IPS-18a (cell line): Measurements from ENCODE around the gene S100A12.

ENCODE experiments used
- H3K27ac ChIP-seq: one replicate; pipeline ENCODE4 v1.5.1; 2013; ENCODE audit warnings: low read length
- H3K27me3 ChIP-seq: one replicate; pipeline ENCODE4 v1.6.1; 2013; ENCODE audit warnings: mild to moderate bottlenecking, low read length; ENCODE audit not compliant: control insufficient read depth, insufficient read depth
- H3K36me3 ChIP-seq: one replicate; pipeline ENCODE4 v1.6.1; 2013; ENCODE audit warnings: low read depth, low read length; ENCODE audit not compliant: control insufficient read depth
- H3K4me1 ChIP-seq: one replicate; pipeline ENCODE4 v1.6.1; 2013; ENCODE audit warnings: low read depth, low read length; ENCODE audit not compliant: control insufficient read depth
- H3K4me3 ChIP-seq: one replicate; pipeline ENCODE4 v1.5.1; 2013; ENCODE audit warnings: low read length
- H3K9ac ChIP-seq: one replicate; pipeline ENCODE4 v1.6.1; 2013; ENCODE audit warnings: mild to moderate bottlenecking, low read length, moderate library complexity
- H3K9me3 ChIP-seq: one replicate; pipeline ENCODE4 v1.6.1; 2013; ENCODE audit warnings: low read depth, low read length; ENCODE audit not compliant: control insufficient read depth

S100A12 gene

DNA sequence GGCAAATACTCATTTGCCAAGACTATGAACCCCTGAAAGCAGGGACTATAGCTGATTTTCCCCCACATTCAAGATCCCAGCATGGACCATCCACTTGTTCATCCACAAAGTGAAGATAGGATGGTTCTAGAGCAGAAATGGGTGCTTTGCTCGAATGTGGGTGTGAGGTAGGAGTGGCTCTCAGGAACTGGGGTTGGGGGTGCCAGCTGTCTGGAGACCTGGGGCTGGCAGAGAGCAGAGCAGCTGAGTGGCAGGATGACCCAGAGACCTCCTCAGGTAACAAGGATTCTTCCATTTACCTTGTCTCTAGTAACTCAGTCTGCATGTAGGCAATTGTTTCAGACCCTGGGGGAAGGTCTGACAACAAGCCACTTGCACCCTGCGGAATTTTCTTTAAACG is 11.8 kb downstream of the S100A12 start:
- no peak overlapping the region for H3K9ac ChIP-seq
- no peaks in the 10 kb centered on the region for H3K9me3 ChIP-seq
- no peak overlapping the region for H3K4me3 ChIP-seq
- no peaks in the 10 kb centered on the region for H3K4me1 ChIP-seq
- H3K27me3 ChIP-seq: no peaks in the 10 kb centered on the region
- H3K27ac ChIP-seq: no peak overlapping the region
- H3K36me3 ChIP-seq: no peaks in the 10 kb centered on the region

DNA sequence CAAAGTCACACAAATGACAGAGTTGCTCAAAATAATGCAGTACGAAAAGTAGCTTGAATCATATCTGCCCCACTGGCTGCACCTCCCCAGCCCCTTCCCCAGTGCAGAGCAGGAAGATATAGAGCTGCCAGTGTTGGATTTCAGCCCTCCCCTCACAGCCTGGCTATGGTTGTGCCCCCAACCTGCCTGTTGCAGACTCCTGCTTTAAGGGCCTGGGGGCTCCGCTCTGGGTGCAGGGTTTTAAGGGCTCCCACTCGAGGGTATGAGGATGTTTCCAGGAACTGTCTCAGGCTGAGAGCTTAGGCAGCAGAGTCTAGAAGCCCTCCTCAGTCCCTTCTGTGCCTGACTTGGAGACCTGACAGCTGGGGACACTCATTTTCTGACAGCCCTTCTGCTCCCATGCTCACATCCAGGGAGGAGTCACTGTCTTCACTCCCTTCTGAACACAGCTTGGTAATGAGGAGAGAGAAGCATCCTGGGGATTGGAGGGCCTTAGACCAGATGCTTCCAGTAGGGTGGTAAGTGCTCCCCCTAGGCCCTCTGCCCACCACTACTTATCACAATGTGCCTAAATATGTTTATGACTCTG is 13.1 kb downstream of the S100A12 start:
- Histone ChIP-seq H3K4me3 (no peak overlapping the region), H3K9me3 (no peaks in the 10 kb centered on the region), H3K36me3 (no peaks in the 10 kb centered on the region), H3K27me3 (no peaks in the 10 kb centered on the region), H3K4me1 (no peaks in the 10 kb centered on the region), H3K27ac (no peak overlapping the region), H3K9ac (no peak overlapping the region)

DNA sequence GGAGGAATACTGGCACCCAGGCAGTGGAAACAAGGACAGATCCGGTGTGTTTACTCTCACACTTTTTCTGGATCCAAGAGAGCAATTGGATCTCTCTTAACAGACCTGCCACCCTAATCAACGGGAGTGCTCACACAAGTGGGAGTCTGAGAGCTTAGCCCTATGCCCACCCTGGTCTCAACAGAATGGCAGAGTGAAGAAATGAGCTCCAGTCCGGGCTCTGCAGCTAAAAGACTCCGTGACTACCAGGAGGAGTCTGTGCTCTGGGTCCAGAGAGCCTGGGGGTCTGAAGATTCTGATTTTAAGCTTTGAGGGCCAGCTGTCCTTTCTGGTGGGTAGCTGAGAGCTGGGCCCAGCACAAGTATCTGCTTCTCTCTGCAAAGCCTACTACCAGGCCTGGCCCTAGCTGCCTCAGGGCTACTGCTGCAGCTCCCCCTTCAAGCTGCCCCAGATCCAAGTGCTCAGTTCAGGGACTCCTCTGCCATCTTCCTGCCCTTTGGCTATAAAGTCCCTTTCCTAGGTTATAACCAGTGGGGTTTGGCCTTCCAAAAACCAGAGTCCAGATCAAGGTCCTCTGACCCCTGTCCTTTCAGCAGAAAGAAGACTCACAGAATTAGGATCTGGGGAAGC is 13.8 kb downstream of the S100A12 start:
- no peak overlapping the region for H3K27ac ChIP-seq
- no peaks in the 10 kb centered on the region for H3K36me3 ChIP-seq
- no peak overlapping the region for H3K4me3 ChIP-seq
- H3K9me3 ChIP-seq: no peaks in the 10 kb centered on the region
- H3K4me1 ChIP-seq: no peaks in the 10 kb centered on the region
- no peak overlapping the region for H3K9ac ChIP-seq
- H3K27me3 ChIP-seq: no peaks in the 10 kb centered on the region

DNA sequence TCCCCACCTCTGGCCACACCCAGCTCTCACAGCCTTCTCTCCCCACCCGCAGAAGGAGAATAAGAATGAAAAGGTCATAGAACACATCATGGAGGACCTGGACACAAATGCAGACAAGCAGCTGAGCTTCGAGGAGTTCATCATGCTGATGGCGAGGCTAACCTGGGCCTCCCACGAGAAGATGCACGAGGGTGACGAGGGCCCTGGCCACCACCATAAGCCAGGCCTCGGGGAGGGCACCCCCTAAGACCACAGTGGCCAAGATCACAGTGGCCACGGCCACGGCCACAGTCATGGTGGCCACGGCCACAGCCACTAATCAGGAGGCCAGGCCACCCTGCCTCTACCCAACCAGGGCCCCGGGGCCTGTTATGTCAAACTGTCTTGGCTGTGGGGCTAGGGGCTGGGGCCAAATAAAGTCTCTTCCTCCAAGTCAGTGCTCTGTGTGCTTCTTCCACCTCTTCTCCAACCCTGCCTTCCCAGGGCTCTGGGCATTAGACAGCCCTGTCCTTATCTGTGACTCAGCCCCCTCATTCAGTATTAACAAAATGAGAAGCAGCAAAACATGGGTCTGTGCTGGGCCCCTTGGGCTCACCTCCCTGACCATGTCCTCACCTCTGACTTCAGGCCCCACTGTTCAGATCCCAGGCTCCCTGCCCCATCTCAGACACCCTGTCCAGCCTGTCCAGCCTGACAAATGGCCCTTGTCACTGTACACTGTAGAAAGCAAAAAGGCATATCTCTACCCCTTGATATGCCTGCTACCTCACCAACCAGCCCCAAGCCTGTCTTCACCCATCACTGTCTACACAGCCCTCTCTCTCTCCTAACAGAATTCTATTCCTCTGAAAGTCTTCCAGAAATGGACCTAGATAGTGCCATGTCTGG is 14.6 kb downstream of the S100A12 start:
- Histone ChIP-seq H3K9ac (no peak overlapping the region), H3K27ac (no peak overlapping the region)

DNA sequence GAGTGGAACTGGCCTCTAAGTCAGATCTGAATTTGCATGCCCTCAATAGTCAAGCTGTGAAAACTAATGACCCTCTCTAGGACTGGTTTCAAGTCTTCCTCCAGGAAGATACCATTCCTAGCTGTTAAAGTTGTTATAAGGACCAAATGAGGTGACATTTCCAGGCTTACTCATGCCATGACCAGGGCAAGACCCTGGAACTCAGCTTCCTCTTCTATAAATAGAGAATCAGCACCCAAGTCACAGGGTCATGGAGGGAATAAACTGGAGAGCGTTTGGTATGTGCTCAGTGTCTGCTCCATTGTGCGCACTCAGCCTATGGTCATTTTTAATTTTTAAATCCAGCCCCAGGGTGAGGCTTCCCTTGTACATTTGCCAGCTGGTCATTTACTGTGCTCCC is 15.2 kb downstream of the S100A12 start:
- H3K27me3 ChIP-seq: no peaks in the 10 kb centered on the region
- H3K4me3 ChIP-seq: no peak overlapping the region
- no peaks in the 10 kb centered on the region for H3K36me3 ChIP-seq
- H3K27ac ChIP-seq: no peak overlapping the region
- H3K9ac ChIP-seq: no peak overlapping the region
- no peaks in the 10 kb centered on the region for H3K4me1 ChIP-seq
- no peaks in the 10 kb centered on the region for H3K9me3 ChIP-seq

More for the DNA sequence above, 14.6 kb downstream of the S100A12 start:
- Histone ChIP-seq H3K36me3 (no peaks in the 10 kb centered on the region), H3K27me3 (no peaks in the 10 kb centered on the region), H3K9me3 (no peaks in the 10 kb centered on the region), H3K4me3 (no peak overlapping the region), H3K4me1 (no peaks in the 10 kb centered on the region)

DNA sequence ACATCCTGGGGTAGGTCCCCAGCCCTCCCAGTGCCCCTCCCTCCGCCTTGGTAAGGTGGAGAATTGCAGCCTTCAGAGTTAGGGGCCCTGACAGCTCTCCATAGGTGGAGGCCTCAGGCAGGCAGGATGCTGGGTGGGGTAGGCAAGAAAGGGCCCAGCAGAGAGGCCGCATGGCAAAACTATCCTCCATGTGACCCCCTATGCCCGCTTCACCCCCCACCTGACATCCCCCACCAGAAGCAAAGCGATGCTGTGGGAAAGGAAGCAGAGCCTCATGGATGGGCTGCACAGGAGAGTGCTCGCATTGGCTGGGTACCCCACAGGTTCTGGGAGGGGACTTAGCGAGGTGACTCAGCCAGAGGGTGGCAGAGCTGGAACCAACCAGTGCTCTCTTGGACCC is 16.2 kb downstream of the S100A12 start:
- Histone ChIP-seq H3K4me3 (no peak overlapping the region), H3K27ac (no peak overlapping the region), H3K27me3 (no peaks in the 10 kb centered on the region), H3K36me3 (no peaks in the 10 kb centered on the region), H3K4me1 (no peaks in the 10 kb centered on the region), H3K9ac (no peak overlapping the region), H3K9me3 (no peaks in the 10 kb centered on the region)

DNA sequence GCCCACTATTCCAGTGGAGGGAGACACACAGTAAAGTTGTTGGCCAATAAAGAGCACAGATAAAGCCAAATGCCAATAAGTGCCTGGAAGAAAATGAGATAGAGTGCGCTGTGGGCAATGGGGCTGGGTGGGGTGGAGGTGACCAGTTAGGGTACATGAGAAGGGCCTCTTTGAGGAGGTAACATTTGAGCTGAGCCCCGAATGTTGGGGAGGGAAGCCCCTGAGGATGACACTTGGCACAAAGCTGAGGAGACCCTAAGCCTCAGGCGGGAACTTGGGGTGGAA is 16.8 kb downstream of the S100A12 start:
- Histone ChIP-seq H3K4me1 (no peaks in the 10 kb centered on the region), H3K4me3 (no peak overlapping the region), H3K27me3 (no peaks in the 10 kb centered on the region), H3K36me3 (no peaks in the 10 kb centered on the region), H3K27ac (no peak overlapping the region), H3K9me3 (no peaks in the 10 kb centered on the region), H3K9ac (no peak overlapping the region)

DNA sequence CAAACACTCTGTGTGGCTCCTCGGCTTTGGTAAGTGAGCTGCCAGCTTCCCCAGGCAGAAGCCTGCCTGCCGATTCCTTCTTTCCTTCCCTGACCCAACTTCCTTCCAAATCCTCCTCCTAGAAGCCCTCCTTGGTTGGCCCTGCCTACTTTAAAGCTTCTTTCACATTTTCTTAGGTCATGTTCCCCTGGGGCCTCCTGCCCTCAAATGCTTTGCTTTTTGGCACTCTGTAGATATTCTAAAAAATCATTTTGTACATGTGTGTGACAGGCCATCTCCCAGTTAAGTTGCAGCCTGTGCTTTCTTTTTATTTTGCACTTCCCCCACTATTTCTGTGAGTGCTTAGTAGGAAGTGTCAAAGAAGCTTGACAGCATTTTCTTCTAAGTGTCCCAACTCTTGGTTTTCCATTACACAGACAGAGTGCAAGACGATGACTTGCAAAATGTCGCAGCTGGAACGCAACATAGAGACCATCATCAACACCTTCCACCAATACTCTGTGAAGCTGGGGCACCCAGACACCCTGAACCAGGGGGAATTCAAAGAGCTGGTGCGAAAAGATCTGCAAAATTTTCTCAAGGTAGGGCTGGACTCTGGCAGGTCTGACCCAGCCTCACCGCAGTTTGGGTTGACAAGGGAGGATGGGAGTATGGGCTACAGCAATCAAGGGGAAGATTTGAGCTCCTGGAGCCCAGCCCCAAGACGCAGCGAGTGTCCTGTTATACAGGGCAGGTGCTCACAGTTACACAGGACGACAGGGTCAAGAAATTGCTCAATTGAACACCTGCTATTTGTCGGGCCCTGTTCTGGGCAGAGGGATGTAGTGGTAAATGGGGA is 17.3 kb downstream of the S100A12 start, which contains the start of gene S100A9:
TSS of gene S100A9 (plus strand) at position 2 of the 838 bp plus-strand sequence. CDS start at position 432, 430 bp downstream.
- Histone ChIP-seq H3K9ac (no peak within 1 kb of the TSS), H3K36me3 (no peaks in the 10 kb centered on the region), H3K27me3 (no peaks in the 10 kb centered on the region), H3K27ac (no peak within 1 kb of the TSS), H3K4me3 (no peak within 1 kb of the TSS), H3K9me3 (no peaks in the 10 kb centered on the region), H3K4me1 (no peaks in the 10 kb centered on the region)

DNA sequence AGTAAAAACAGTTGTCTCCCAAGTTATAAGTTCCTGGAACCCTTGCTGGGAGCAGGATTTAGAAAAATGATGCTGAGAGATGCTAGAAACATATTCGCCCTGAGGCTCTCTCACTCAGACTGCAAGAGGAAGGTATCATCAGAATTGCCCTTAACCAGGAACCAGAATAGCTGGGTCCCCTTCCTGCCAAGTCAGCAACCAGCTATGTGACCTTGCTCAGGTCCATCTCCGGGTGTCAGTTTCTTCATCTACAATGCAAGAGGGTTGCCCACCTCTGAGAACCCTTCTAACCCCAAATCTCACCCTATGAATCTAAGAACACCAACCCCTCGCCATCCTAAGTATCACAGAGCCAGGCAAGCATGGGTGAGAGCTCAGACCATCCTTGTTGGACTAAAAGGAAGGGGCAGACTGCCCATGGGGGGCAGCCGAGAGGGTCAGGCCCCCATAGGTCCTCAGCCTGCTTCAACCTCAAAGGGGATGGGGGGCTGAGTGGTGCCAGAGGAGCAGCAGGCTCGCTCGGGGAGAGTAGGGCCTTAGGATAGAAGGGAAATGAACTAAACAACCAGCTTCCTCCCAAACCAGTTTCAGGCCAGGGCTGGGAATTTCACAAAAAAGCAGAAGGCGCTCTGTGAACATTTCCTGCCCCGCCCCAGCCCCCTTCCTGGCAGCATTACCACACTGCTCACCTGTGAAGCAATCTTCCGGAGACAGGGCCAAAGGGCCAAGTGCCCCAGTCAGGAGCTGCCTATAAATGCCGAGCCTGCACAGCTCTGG is 18.2 kb downstream of the S100A12 start:
- H3K9ac ChIP-seq: no peak overlapping the region
- no peak overlapping the region for H3K4me3 ChIP-seq
- no peaks in the 10 kb centered on the region for H3K36me3 ChIP-seq
- H3K4me1 ChIP-seq: no peaks in the 10 kb centered on the region
- H3K27ac ChIP-seq: no peak overlapping the region
- no peaks in the 10 kb centered on the region for H3K27me3 ChIP-seq
- no peaks in the 10 kb centered on the region for H3K9me3 ChIP-seq

DNA sequence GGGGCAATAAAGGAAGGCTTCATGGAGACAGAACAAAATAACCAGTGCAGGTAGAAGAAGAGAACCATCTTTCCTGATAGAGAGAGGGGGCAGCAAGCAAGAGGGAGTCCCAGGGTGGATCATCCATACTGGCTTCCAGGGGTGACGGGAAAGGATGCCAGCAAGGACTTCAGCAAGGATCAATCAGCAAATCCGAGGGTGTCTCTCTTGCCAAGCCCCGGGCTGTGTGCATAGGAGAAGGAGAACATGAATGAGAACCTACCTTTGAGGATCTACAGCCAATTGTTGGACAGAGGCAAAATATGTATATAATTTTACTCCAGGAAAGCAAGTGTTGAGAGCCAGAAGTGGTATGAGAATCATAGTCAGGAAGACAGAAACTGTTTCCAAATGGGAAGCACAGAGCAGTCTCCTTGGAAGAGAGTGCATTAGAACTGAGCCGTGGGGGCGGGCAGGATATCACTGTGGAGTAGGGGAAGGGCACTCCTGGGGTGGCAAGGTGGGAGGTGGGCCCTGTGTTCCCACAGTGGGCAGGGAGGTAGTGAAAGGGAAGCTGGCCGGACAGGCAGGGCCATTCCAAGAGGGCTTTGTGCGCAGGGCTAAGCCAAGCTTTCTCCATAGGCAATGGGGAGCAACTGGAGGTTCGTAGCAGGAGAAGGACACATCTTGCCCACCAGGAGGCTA is 18.9 kb downstream of the S100A12 start:
- H3K9ac ChIP-seq: no peak overlapping the region
- no peaks in the 10 kb centered on the region for H3K36me3 ChIP-seq
- H3K4me3 ChIP-seq: no peak overlapping the region
- H3K4me1 ChIP-seq: no peaks in the 10 kb centered on the region
- H3K9me3 ChIP-seq: no peaks in the 10 kb centered on the region
- H3K27ac ChIP-seq: no peak overlapping the region
- no peaks in the 10 kb centered on the region for H3K27me3 ChIP-seq
